ENCODE measurements around the gene EPHB1. TPM values are rescaled to one million over a fixed set of nuclear protein-coding genes. Genes with fewer than 3 reads are reported as not detected.

The EPHB1 gene
- total and polyA plus RNA-seq, 2 donors (not counting 3 experiments of a cell fraction or from before 2014, with no cell fraction given) = 1.3 to 5.2 TPM

GRCh38 chr3:134863915-134864314 is 68.9 kb downstream of the EPHB1 start:
- no peak overlapping the region for H3K4me2 ChIP-seq (ENCODE audit: insufficient read depth, low read length)
- H3K4me1 ChIP-seq (ENCODE audit: control insufficient read depth, extremely low read depth, insufficient read depth, low read length) = no peaks in the 10 kb centered on the region
- H3K36me3 ChIP-seq (ENCODE audit: control insufficient read depth in 2 of 2, extremely low read depth in 1 of 2, insufficient read depth in 2 of 2, low read length in 2 of 2) = no peaks in the 10 kb centered on the region
- H3K9me3 ChIP-seq (replicated peaks; ENCODE audit: control insufficient read depth, insufficient read depth, low read length) = no peaks in the 10 kb centered on the region
- TF ChIP-seq EZH2 (IDR thresholded peaks at IDR 0.05; ENCODE audit: borderline replicate concordance, low read depth, low read length, severe bottlenecking) = no peak
- no peak for TF ChIP-seq MYC (IDR thresholded peaks at IDR 0.05; ENCODE audit: low read depth, low read length)
- no peak for TF ChIP-seq POLR2A (IDR thresholded peaks at IDR 0.05; ENCODE audit: low read depth, low read length)
- no peak for TF ChIP-seq JUN (IDR thresholded peaks at IDR 0.05; ENCODE audit: borderline replicate concordance, insufficient read depth, insufficient read length, low read depth)
- no peak for TF ChIP-seq FOS (IDR thresholded peaks at IDR 0.05; ENCODE audit: borderline replicate concordance, insufficient read depth, low read length)
- TF ChIP-seq GATA2 (IDR thresholded peaks at IDR 0.05; ENCODE audit: insufficient read depth, insufficient read length, low read depth, low read length) = no peak
- TF ChIP-seq MAX (IDR thresholded peaks at IDR 0.05; ENCODE audit: insufficient read depth, insufficient read length) = no peak
- no peak for TF ChIP-seq POLR2AphosphoS5 (IDR thresholded peaks at IDR 0.05; ENCODE audit: insufficient read depth, low read depth, low read length)
- TF ChIP-seq CTCF (IDR thresholded peaks at IDR 0.05; ENCODE audit: extremely low read depth in 1 of 2, insufficient read depth in 1 of 2, low read depth in 1 of 2, low read length in 2 of 2) = no peak
- H3K27me3 ChIP-seq (ENCODE audit: control insufficient read depth in 2 of 2, insufficient read depth in 2 of 2, low read length in 2 of 2) = peaks cover 0 to 2% of the 10 kb centered on the region in 2 experiments
- no peak overlapping the region for H2AFZ ChIP-seq (ENCODE audit: low read depth, low read length)
- H3K9ac ChIP-seq (replicated peaks; ENCODE audit: extremely low read depth, insufficient read depth, low read length) = no peak overlapping the region
- no peak overlapping the region for H3K27ac ChIP-seq (ENCODE audit: insufficient read depth, low read depth, low read length)
- H3K79me2 ChIP-seq (ENCODE audit: control insufficient read depth, insufficient read depth, low read length) = no peaks in the 10 kb centered on the region
- no peaks in the 10 kb centered on the region for H4K20me1 ChIP-seq (replicated peaks; ENCODE audit: control insufficient read depth, extremely low read depth, insufficient read depth, low read length)
- FAIRE-seq (no peak), DNase-seq (ENCODE audit: low read depth, low spot score) (no peak)
- POLR2A ChIA-PET = no interaction called here
- intact Hi-C loops (cut with micrococcal nuclease) = no loop called here
- BruUV-seq (replicated peaks) = no TSS peak
- CTCF ChIA-PET = no interaction called here
- H3K4me3 ChIP-seq (replicated peaks in 1 of 3; ENCODE audit: insufficient read depth in 1 of 3, low read depth in 1 of 3, low read length in 3 of 3) = no peak overlapping the region
- dilution Hi-C loops (cut with MboI; ENCODE audit: extremely low pct_ligation_motif_present, low sequenced_read_pairs) = no loop called here
- H3K9me1 ChIP-seq (replicated peaks; ENCODE audit: control insufficient read depth, extremely low read depth, insufficient read depth, low read length) = no peaks in the 10 kb centered on the region
